SK-N-SH (cell line): Measurements from ENCODE around the gene SMYD2. TPM values are rescaled to one million over a fixed set of nuclear protein-coding genes. Genes with fewer than 3 reads are reported as not detected.

Experiments
- CTCF ChIA-PET: fragments of 300-600, 350-600 bp; formaldehyde crosslinking; extraction: SDS; loops from one replicate; lab custom pipeline; 2021; lab: Yijun Ruan, JAX
- POLR2A ChIA-PET: fragments of 350-600 bp; sonication (Branson Sonifier 250); formaldehyde crosslinking; extraction: SDS; loops from one replicate; lab custom pipeline; 2020; ENCODE audit warnings: antibody characterized with exemption, inconsistent platforms; lab: Yijun Ruan, JAX
- DNase-seq: peaks from one replicate; pipeline ENCODE4 v3.0.0; 2012
- H2AFZ ChIP-seq: fragments of 200-600 bp; sonication (generic); 2 replicates; pipeline ENCODE4 v1.8.1; 2016; ENCODE audit warnings: antibody characterized with exemption, mild to moderate bottlenecking, low read depth
- H3F3A ChIP-seq: fragments of 200-600 bp; sonication (generic); replicated peaks from 2 replicates; pipeline ENCODE3; 2016; ENCODE audit warnings: antibody characterized with exemption, mild to moderate bottlenecking; ENCODE audit not compliant: insufficient read depth
- H3K27ac ChIP-seq, 2 experiments: fragments of 200-500 bp in 1 of 2; fragments of 200-600 bp in 1 of 2; sonication (Bioruptor generic) in 1 of 2; sonication (generic), shearing (Covaris generic) in 1 of 2; 2 replicates each; pipeline versions ENCODE4 v1.5.1 to v1.6.1; 2014 to 2016; ENCODE audit warnings: low read depth in 2 of 2, inconsistent platforms in 1 of 2, low read length in 1 of 2, mild to moderate bottlenecking in 1 of 2, mixed read lengths in 1 of 2
- H3K27me3 ChIP-seq: fragments of 200-600 bp; sonication (generic), shearing (Covaris generic); 2 replicates; pipeline ENCODE4 v1.6.1; 2016; ENCODE audit warnings: mixed run types; ENCODE audit not compliant: insufficient read depth
- H3K36me3 ChIP-seq, 2 experiments: fragments of 200-500 bp in 1 of 2; fragments of 200-600 bp in 1 of 2; sonication (Bioruptor generic) in 1 of 2; sonication (generic) in 1 of 2; replicated peaks in 1 of 2; 2 replicates each; pipeline versions ENCODE3 to v1.5.1; 2014 to 2016; ENCODE audit warnings: low read length in 1 of 2, mild to moderate bottlenecking in 1 of 2; ENCODE audit not compliant: insufficient read depth in 2 of 2, control insufficient read depth in 1 of 2
- H3K4me1 ChIP-seq, 2 experiments: fragments of 200-500 bp in 1 of 2; fragments of 200-600 bp in 1 of 2; sonication (Bioruptor generic) in 1 of 2; sonication (generic), shearing (Covaris generic) in 1 of 2; 2 replicates each; pipeline versions ENCODE4 v1.5.1 to v1.6.1; 2014 to 2016; ENCODE audit warnings: low read depth in 1 of 2, low read length in 1 of 2, mixed run types in 1 of 2; ENCODE audit not compliant: insufficient read depth in 2 of 2, control insufficient read depth in 1 of 2
- H3K4me2 ChIP-seq: fragments of 200-600 bp; sonication (generic), shearing (Covaris generic); 2 replicates; pipeline ENCODE4 v1.6.1; 2017; ENCODE audit warnings: mixed run types
- H3K4me3 ChIP-seq, 2 experiments: fragments of 200-500 bp in 1 of 2; fragments of 200-600 bp in 1 of 2; sonication (Bioruptor generic) in 1 of 2; sonication (generic), shearing (Covaris generic) in 1 of 2; 2 replicates each; pipeline versions ENCODE4 v1.5.1 to v1.8.1; 2014 to 2016; ENCODE audit warnings: low read depth in 2 of 2, inconsistent platforms in 1 of 2, low read length in 1 of 2, mild to moderate bottlenecking in 1 of 2, mixed read lengths in 1 of 2, moderate library complexity in 1 of 2
- H3K79me2 ChIP-seq: fragments of 200-600 bp; sonication (generic); 2 replicates; pipeline ENCODE4 v1.8.1; 2017; ENCODE audit warnings: mild to moderate bottlenecking; ENCODE audit not compliant: insufficient read depth
- H3K9ac ChIP-seq: fragments of 200-600 bp; sonication (generic); 2 replicates; pipeline ENCODE4 v1.6.1; 2017; ENCODE audit warnings: mixed run types
- H3K9me2 ChIP-seq: fragments of 200-600 bp; sonication (generic); 2 replicates; pipeline ENCODE4 v1.6.1; 2017; ENCODE audit warnings: mixed run types
- H3K9me3 ChIP-seq: fragments of 200-600 bp; sonication (generic); 2 replicates; pipeline ENCODE4 v1.6.1; 2017; ENCODE audit warnings: mixed run types, mild to moderate bottlenecking, moderate library complexity
- H4K20me1 ChIP-seq: fragments of 200-600 bp; sonication (generic); 2 replicates; pipeline ENCODE4 v1.6.1; 2017; ENCODE audit warnings: mild to moderate bottlenecking, mixed run types; ENCODE audit not compliant: insufficient read depth
- CHD2 ChIP-seq: fragments of 150-350 bp; IDR thresholded peaks from 2 replicates; pipeline ENCODE4 v1.6.1; 2018; ENCODE audit warnings: low read length; ENCODE audit not compliant: partially characterized antibody
- CTCF ChIP-seq: fragments of 200-600 bp; sonication (generic); IDR thresholded peaks from 2 replicates; pipeline ENCODE4 v1.6.1; 2017; ENCODE audit warnings: antibody characterized with exemption, mild to moderate bottlenecking, moderate library complexity
- ELF1 ChIP-seq: IDR thresholded peaks from 2 replicates; pipeline ENCODE4 v1.4.0; 2012
- EZH2phosphoT487 ChIP-seq: fragments of 200-600 bp; sonication (generic); IDR thresholded peaks from 2 replicates; pipeline ENCODE4 v1.6.1; 2017; ENCODE audit warnings: low read depth, mixed run types, mild to moderate bottlenecking, antibody characterized with exemption, moderate library complexity, borderline replicate concordance
- GABPA ChIP-seq: IDR thresholded peaks from 2 replicates; pipeline ENCODE4 v1.4.0; 2012; ENCODE audit warnings: low read depth, mild to moderate bottlenecking
- GATA2 ChIP-seq: sonication (generic); formaldehyde crosslinking; IDR thresholded peaks from 2 replicates; pipeline ENCODE4 v1.5.0; 2020; ENCODE audit warnings: mild to moderate bottlenecking, missing genetic modification reagents
- JUND ChIP-seq: IDR thresholded peaks from 2 replicates; pipeline ENCODE4 v1.4.0; 2012
- NFIC ChIP-seq: IDR thresholded peaks from 2 replicates; pipeline ENCODE4 v1.4.0; 2012; ENCODE audit warnings: borderline replicate concordance
- PBX3 ChIP-seq: IDR thresholded peaks from 2 replicates; pipeline ENCODE4; 2012
- POLR2AphosphoS5 ChIP-seq: IDR thresholded peaks from 2 replicates; pipeline ENCODE4 v1.6.1; 2012; ENCODE audit warnings: low read depth, low read length
- RXRA ChIP-seq: IDR thresholded peaks from 2 replicates; pipeline ENCODE4 v1.4.0; 2012; ENCODE audit warnings: low read depth, mild to moderate bottlenecking, borderline replicate concordance
- USF2 ChIP-seq: fragments of 150-350 bp; IDR thresholded peaks from 2 replicates; pipeline ENCODE4 v1.6.1; 2017; ENCODE audit warnings: antibody characterized with exemption, low read length, low read depth, borderline replicate concordance
- YY1 ChIP-seq: IDR thresholded peaks from 2 replicates; pipeline ENCODE4 v1.4.0; 2012; ENCODE audit warnings: low read depth, mild to moderate bottlenecking
- WGBS: methylation state at CpG from one replicate; pipeline ENCODE4 v1.1.6; 2017; ENCODE audit warnings: low lambda C conversion rate; 5-methylcytosine and 5-hydroxymethylcytosine counted together
- polyA plus RNA-seq, 3 experiments: library from polyadenylated mRNA; depleted of rRNA; stranded (reverse); fragments of >200 nt; gene quantifications; 2 replicates each; pipeline ENCODE4 v1.2.3, GENCODE V29; 2012
- TF ChIP-seq, protein P1 (sequence below): IDR thresholded peaks from 2 replicates; pipeline ENCODE4 v1.6.1; 2012; ENCODE audit warnings: mild to moderate bottlenecking, low read depth, low read length, moderate library complexity

SMYD2 gene
- polyA plus RNA-seq, 1 of the 3 experiments (the other 2 are of a cell fraction), result 23.1 TPM

GRCh38 chr1:214281720-214282629 lies 1.0 kb downstream of the SMYD2 start:
- peaks cover 30% of the 10 kb centered on the region; the same call in 1 of the 2 replicates for H3K79me2 ChIP-seq
- POLR2A ChIA-PET, result interaction anchor here (0.6 kb wide), 1 partner anchor 20 kb away, joined by 3 read pairs; no protein-coding TSS in a partner anchor
- TF ChIP-seq POLR2AphosphoS5 (no peak), RXRA (no peak), ELF1 (no peak), NFIC (peak; percentile 45), JUND (no peak), GABPA (no peak)
- TF ChIP-seq, all 33 proteins: peak for 1
- Histone ChIP-seq H3K9ac (peak overlapping the region; percentile 86), H3K4me1 (peaks cover 3 to 24% of the 10 kb centered on the region in 2 experiments; a peak in 3 of 4 replicates), H3K27ac (peak overlapping the region; percentile 12 to 97; a peak in 2 of 4 replicates), H3K27me3 (no peaks in the 10 kb centered on the region), H3K36me3 (no peaks in the 10 kb centered on the region), H3F3A (peaks cover 8% of the 10 kb centered on the region), H2AFZ (peak overlapping the region; percentile 93), H3K4me3 (peak overlapping the region; percentile 90 to 91), H3K9me2 (no peaks in the 10 kb centered on the region), H3K9me3 (no peaks in the 10 kb centered on the region), H4K20me1 (no peaks in the 10 kb centered on the region), H3K4me2 (peak overlapping the region; percentile 94)
- DNase-seq, result peak; percentile 50
- CTCF ChIA-PET, result interaction anchor here (0.7 to 1.7 kb wide), 4 partner anchors 20 to 68 kb away, joined by 3 to 4 read pairs (median 3); no protein-coding TSS in a partner anchor
- WGBS, result 3% methylated on average over 12 of the region's 14 CpGs

GRCh38 chr1:214282630-214283242 lies 1.8 kb downstream of the SMYD2 start:
- H3K9me3 ChIP-seq, result no peaks in the 10 kb centered on the region
- no peak for DNase-seq
- peaks cover 8% of the 10 kb centered on the region for H3F3A ChIP-seq
- POLR2A ChIA-PET, result interaction anchor here (0.6 kb wide), 1 partner anchor 21 kb away, joined by 3 read pairs; no protein-coding TSS in a partner anchor
- H4K20me1 ChIP-seq, result no peaks in the 10 kb centered on the region
- peak overlapping the region; percentile 94 for H3K4me2 ChIP-seq
- no peaks in the 10 kb centered on the region for H3K36me3 ChIP-seq
- no peaks in the 10 kb centered on the region for H3K9me2 ChIP-seq
- H3K9ac ChIP-seq, result no peak overlapping the region
- H3K79me2 ChIP-seq, result peaks cover 30% of the 10 kb centered on the region; the same call in 1 of the 2 replicates
- peak overlapping the region in 1 of 2 experiments; percentile 90; a peak in 2 of 4 replicates for H3K4me3 ChIP-seq
- TF ChIP-seq CTCF, result no peak
- TF ChIP-seq PBX3, result no peak
- TF ChIP-seq YY1, result no peak
- no peak for TF ChIP-seq EZH2phosphoT487
- no peak for TF ChIP-seq USF2
- no peak for TF ChIP-seq CHD2
- no peak for TF ChIP-seq GABPA
- TF ChIP-seq, protein P1, sequence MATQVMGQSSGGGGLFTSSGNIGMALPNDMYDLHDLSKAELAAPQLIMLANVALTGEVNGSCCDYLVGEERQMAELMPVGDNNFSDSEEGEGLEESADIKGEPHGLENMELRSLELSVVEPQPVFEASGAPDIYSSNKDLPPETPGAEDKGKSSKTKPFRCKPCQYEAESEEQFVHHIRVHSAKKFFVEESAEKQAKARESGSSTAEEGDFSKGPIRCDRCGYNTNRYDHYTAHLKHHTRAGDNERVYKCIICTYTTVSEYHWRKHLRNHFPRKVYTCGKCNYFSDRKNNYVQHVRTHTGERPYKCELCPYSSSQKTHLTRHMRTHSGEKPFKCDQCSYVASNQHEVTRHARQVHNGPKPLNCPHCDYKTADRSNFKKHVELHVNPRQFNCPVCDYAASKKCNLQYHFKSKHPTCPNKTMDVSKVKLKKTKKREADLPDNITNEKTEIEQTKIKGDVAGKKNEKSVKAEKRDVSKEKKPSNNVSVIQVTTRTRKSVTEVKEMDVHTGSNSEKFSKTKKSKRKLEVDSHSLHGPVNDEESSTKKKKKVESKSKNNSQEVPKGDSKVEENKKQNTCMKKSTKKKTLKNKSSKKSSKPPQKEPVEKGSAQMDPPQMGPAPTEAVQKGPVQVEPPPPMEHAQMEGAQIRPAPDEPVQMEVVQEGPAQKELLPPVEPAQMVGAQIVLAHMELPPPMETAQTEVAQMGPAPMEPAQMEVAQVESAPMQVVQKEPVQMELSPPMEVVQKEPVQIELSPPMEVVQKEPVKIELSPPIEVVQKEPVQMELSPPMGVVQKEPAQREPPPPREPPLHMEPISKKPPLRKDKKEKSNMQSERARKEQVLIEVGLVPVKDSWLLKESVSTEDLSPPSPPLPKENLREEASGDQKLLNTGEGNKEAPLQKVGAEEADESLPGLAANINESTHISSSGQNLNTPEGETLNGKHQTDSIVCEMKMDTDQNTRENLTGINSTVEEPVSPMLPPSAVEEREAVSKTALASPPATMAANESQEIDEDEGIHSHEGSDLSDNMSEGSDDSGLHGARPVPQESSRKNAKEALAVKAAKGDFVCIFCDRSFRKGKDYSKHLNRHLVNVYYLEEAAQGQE, result no peak
- TF ChIP-seq GATA2, result no peak
- H3K27me3 ChIP-seq, result no peaks in the 10 kb centered on the region
- H2AFZ ChIP-seq, result no peak overlapping the region
- CTCF ChIA-PET, result interaction anchor here (0.7 to 1.7 kb wide), 4 partner anchors 21 to 68 kb away, joined by 3 to 4 read pairs (median 3); no protein-coding TSS in a partner anchor
- 99% methylated on average over 8 of the region's 9 CpGs for WGBS
- H3K27ac ChIP-seq, result no peak overlapping the region
- H3K4me1 ChIP-seq, result peaks cover 3 to 24% of the 10 kb centered on the region in 2 experiments; a peak in 3 of 4 replicates
